Measurements from ENCODE around the gene FNTB.
"Not testable (repeated sequence)": the region's sequence is repeated elsewhere in the genome, so short reads cannot be mapped to it uniquely, and the experiment has no call there.

Gene FNTB

GRCh38 chr14:65019944-65020566 is 33.4 kb downstream of the FNTB start:
- DNase-seq (ENCODE audit: low read depth) = peak; percentile 78

DNA sequence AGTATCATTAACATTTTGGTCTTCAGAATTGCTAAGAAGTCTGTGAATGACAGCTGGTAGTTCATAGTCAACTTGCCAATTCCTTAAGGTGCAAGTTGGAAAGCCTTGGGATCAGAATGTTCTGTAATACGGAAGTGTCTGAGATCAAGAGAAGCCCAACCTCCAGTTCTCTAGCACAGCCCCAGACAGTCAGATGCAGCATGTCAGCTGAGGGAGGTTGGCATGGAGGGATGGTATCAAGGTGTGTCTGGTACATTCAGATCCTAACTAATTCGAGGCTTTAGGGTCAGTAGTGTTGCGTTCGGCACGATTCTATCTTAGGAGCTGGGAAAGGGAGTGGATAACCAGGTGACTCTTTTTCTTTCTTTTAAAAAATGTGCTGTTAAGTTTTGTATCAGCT is 38.3 kb downstream of the FNTB start:
- no peak for DNase-seq (ENCODE audit: low read depth)

GRCh38 chr14:65025818-65026217 is 39.1 kb downstream of the FNTB start:
- DNase-seq (ENCODE audit: low read depth) = no peak

DNA sequence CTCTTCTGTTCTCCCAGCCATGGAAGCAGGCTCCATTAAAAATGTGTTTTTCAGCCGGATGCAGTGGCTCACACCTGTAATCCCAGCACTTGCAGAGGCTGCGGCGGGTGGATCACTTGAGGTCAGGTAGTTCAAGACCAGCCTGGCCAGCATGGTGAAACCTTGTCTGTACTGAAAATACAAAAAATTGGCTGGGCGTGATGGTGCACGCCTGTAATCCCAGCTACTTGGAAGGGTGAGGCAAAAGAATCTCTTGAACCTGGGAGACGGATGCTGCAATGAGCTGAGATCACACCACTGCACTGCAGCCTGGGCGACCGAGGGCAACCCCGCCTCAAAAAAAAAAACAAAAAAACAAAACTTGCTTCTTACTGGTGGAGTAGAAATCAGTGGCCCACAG is 39.8 kb downstream of the FNTB start:
- no peak for DNase-seq (ENCODE audit: low read depth)

DNA sequence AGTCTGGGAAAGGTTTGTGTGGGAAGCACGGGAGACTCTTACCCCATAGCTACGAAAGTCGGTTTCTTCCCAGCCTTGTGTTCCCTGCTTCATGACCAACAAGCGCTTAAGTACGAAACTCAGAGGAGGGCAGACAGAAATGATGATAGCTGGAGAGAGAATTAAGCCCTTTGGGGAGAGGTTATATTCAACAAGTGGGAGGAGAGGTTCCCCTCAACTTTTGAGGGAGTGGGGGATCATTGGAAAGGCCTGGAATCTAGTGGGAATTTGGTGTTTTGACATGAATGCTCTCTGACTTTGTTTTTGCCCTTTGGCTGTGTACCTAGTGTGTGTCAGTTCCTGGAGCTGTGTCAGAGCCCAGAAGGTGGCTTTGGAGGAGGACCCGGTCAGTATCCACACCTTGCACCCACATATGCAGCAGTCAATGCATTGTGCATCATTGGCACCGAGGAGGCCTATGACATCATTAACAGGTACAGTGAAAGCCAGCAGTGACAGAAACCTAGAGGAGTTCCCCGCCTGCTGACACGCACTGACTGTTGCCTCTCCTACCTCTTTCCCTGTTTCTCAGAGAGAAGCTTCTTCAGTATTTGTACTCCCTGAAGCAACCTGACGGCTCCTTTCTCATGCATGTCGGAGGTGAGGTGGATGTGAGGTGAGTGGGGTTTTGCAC is 40.6 kb downstream of the FNTB start:
- no peak for DNase-seq (ENCODE audit: low read depth)

GRCh38 chr14:65028937-65029336 is 42.2 kb downstream of the FNTB start:
- DNase-seq (ENCODE audit: low read depth) = no peak

GRCh38 chr14:65031321-65031720 is 44.6 kb downstream of the FNTB start:
- not testable (repeated sequence) for DNase-seq (ENCODE audit: low read depth)

DNA sequence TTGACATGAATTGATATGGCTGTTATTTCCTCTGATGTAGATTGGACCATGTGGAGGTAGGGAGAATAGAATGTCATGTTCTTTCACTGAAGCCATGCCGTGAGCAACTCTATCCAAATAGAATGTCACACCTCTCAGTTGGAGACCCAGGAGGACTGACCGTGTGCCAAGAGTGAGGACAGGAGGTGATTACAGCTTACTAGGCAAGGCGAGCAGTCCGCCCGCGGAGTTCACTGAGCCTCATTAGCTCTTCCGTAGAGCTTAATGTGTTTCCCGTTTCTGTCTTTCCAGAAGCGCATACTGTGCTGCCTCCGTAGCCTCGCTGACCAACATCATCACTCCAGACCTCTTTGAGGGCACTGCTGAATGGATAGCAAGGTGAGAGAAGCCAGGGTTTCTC is 45.6 kb downstream of the FNTB start:
- no peak for DNase-seq (ENCODE audit: low read depth)

DNA sequence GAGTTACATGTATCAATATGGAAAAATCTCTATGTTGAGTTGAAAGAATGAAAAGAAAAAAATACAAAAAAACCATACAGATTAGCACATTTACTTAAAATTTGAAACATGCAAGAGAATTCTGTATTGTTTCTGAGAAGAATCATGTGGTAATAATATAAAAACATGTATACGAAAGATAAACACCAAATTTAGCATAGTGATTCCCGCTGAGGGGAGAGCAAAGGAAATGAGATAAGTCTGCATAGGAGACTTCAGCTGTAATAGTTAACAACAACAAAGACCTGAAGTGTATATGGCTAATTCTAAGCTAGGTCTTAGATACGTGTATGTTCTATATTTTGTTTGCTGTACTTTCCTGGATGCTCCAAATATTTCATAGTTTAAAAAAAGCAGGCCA is 46.5 kb downstream of the FNTB start:
- no peak for DNase-seq (ENCODE audit: low read depth)

DNA sequence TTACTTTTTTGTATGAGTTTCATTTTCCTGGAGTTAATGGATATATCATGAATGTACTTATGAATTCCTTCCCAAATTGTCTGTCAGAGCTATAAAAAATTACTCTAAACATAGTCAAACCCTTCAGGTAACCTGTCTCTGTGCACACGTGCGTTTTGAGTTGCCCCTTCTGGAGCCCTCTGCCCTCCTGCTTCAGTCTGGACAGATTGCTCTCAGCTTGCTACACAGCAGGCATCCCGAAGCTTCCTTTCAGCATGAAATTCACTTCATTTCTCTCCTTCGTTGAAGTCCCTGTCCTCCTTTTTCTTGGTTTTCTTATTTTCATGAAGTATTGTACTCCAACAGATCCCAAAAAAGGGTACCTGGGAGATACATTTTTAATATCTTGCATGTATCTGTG is 47.3 kb downstream of the FNTB start:
- no peak for DNase-seq (ENCODE audit: low read depth)

DNA sequence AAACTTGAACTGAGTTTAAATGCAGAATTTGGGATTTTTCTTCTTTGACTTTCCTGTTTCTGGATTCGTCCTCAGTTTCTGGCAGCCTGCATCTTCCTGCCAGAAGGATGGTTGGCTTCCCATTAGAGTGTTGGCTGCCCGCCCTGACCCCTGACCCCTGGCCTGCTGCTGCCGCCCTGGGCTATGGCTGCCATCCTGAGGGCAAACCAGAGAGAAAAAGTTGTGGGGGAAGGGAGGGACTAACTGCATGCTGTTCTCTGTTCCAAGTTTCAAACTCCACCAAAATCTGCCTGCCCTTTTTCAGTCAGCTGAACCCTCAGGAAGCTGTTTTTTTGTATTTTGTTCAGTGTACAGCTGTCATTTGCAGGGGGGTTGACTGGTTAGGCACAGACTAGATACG is 48.4 kb downstream of the FNTB start:
- DNase-seq (ENCODE audit: low read depth) = no peak

DNA sequence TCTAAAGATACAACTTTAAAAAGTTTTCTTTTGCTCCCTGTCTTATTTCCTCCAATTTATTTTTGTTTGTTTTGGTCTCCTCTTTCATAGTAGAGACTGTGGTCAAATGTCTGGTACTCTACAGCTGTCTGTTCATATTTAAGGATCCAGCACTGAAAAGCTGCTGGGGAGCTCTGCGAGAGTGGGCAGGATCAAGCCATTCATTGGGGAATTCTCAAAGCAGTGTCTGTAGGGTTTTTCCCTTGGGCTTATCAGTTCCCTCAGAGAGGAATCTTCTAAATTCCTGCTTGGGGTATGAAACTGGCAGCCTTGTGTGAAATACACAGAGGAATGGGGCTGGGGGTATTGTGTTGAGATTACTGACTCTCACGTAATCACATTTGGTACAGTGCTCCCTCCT is 52.3 kb downstream of the FNTB start:
- DNase-seq (ENCODE audit: low read depth) = peak; percentile 13

DNA sequence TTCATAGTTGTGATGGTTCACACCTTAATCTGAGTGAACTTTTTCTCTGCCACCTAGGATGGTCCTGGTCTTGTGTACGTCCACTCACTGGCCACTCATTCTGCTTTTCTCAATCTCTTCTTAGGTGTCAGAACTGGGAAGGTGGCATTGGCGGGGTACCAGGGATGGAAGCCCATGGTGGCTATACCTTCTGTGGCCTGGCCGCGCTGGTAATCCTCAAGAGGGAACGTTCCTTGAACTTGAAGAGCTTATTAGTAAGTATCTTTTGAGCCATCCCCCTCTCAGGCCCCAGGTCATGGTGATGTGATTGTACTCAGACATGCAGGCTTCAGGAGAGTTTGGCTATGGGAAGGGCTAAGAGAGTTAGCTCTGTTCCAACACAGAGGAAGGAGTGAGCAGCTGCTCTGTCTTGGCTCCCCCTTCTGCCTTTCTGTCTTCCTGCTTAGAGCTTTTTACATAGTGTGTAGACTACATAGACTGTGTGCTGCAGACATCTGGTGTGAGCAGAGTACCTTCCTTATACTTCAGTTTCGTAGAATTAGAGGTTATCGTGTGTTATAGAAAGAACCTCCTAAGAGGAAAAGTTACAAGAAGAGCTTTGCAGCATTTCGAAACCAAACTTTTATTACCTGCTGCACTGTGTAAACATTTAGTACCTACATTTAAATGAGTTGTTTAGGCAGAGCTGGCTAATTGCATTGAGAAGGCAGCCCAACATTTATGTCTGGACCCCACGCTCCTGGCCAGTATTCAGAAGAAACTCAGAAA is 54.2 kb downstream of the FNTB start:
- no peak for DNase-seq (ENCODE audit: low read depth)

DNA sequence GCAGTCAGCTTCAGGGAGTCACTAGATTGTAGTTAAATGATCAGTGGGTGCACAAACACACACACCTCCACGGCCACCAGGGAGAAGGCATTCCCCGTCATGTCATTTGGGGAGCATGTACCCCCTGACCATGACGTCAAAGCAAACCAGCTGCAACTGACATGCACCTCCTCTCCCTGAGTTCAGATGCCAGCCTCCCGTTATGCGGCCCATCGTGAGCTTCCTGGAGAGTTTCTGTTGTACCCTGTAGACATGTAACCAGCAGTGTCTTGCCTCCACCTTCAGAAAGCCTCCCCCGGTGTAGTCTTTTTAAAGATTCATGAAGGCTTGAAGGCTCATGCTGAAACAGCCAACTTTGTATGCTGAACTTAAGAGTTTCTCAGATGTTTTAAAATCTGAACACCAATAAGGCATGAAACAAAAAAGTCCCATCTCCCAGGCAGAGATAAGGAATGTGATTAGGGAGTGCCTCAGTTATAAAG is 54.8 kb downstream of the FNTB start:
- DNase-seq (ENCODE audit: low read depth) = no peak

DNA sequence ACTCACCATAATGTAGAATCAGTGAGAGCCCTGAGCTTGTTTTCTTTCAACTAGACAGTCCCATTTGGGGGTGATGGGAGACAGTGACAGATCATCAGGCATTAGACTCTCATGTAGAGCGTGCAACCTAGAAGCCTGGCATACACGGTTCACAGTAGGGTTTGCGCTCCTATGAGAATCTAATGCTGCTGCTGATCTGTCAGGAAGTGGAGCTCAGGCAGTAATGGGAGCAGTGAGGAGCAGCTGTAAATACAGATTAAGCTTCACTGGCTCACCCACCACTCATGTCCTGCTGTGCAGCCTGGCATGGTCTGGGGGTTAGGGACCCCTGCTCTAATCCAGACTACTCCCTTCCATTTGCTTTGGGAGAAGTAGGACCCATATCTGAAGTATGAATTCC is 55.6 kb downstream of the FNTB start:
- DNase-seq (ENCODE audit: low read depth) = no peak

GRCh38 chr14:65042731-65043372 is 56.2 kb downstream of the FNTB start:
- DNase-seq (ENCODE audit: low read depth) = no peak

GRCh38 chr14:65043893-65044595 is 57.3 kb downstream of the FNTB start:
- no peak for DNase-seq (ENCODE audit: low read depth)

DNA sequence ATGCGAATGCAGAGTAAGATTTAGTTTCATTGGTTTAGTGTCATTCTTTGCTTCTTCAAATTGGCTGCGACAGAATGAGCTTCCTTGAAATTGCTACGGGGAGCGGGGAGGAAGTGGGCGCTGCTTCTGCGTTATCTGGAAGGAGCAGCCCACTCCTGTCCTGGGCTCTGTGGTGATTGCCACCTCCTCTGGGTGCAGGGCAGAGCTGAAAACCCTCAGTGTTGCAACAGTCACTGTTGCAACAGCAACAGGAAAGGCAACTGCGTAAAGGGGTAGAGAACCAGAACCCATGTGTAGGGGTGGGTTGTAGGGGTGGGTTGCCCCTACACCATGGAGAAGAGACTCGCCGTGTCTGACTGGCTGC is 57.9 kb downstream of the FNTB start:
- DNase-seq (ENCODE audit: low read depth) = no peak

- DNase-seq (ENCODE audit: low read depth) = no peak
Measured at GRCh38 chr14:65045006-65045405, 58.3 kb downstream of the FNTB start.

DNA sequence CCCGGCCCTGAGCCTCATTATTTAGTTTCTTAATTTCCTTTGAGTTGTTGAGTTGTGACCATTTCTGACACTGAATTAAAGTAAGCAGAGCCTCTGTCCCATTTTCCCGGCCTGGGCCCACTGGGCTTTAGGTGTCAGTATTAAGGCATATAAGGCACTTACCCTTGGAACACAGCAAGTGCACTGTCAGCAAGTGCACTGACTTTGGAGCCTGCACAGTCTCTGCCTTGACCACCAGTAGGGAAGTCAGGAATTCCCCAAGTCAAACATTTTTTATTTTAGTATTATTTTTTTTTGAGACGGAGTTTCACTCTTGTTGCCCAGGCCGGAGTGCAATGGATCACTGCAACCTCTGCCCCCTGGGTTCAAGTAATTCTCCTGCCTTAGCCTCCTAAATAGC is 59.0 kb downstream of the FNTB start:
- DNase-seq (ENCODE audit: low read depth) = no peak

DNA sequence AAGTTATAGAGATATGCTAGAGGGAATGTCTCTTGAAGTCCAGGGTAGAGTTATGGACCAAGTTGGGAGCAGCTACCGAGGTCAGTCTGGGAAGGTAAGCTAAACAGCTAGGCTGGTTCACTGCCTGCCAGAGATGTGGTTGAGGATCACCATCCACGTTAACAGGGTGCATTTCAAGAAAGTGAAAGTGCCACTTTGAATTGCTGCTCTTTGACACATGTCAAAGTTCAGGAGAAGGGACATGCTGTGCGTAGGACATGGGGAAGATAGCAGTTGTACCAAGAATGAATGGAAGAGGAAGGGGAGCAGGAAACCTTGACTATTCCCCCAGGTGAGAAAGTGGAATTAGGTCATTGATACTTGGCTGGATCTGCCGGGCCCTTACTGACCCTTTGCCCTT is 66.1 kb downstream of the FNTB start:
- no peak for DNase-seq (ENCODE audit: low read depth)

DNA sequence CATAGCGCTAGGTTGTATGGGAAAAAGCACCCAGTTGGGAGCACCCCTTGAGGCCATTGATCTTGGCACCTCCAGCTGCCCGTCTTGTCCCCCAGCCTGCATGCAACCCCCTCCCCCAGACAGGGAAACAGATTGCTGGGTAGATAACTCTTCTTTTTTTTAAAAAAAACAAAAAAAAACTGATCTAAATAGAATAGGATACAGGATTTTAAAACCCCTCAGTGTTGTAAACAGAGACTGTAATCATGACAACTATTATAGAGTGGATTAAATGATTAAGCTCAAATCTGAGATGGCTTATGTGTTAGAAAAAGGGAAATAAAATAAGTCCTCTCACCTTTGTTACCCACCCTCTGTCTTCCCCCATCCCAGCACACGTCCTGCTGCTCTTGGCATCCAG is 66.8 kb downstream of the FNTB start:
- no peak for DNase-seq (ENCODE audit: low read depth)

Measured in amniotic epithelial cell (primary cell).